ENCODE measurements around the gene PPP4R4. TPM values are rescaled to one million over a fixed set of nuclear protein-coding genes. Genes with fewer than 3 reads are reported as not detected.

PPP4R4 gene
- total and polyA plus RNA-seq, 5 experiments from 2014 or later = 0.07 to 1.5 (median 0.34) TPM; not detected in 1

DNA sequence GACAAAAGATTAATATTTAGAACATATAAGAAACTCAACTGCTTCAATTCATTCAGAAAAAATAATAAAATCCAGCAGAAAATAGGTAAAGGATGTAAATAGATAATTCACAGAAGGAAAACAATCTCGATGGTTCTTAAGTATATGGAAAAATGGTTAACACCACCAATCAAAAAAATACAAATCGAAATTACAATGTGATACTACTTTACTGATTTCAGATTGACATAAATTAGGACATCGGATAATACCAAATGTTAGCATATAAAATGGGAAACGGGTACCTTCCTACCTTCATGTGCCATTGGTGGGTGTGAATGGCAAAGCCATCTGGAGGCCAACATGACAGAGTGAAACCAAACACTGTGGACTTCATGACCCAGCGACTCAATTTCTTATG lies 1.6 kb upstream of the PPP4R4 start:
- ATAC-seq (no peak), DNase-seq (no peak)
- POLR2A ChIA-PET = no interaction called here
- Mint-ChIP-seq H3K27me3 (peaks cover 0 to 22% (median 0%) of the 10 kb centered on the region in 5 donors), H3K4me1 (peaks cover 10 to 21% (median 19%) of the 10 kb centered on the region in 4 donors), H3K9me3 (no peaks in the 10 kb centered on the region), H3K27ac (no peak overlapping the region), H3K36me3 (no peaks in the 10 kb centered on the region), H3K4me3 (peak overlapping the region in 9 of 10 donors; percentile 23 to 89 (median 84))

DNA sequence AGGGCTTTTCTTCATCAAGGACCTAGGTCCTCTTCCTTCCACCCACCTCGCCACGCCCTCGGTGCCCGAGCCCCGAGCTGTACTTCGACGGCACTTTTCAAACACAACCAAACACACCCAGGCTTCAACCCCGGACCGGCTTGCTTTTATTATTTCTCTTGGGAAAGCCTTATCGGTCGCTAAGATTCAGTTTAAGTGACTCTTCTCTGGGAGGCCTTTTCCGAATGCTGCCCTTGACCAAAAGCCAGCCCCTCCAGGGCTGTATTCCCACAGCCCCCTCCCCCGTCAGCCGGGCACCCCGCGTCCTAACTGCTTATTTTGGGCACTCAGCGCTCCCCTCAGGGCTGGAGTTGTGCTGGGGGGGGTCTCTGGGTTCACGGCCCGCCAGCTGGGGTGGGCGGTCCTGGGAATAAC lies 644 bp upstream of the PPP4R4 start:
- no peaks in the 10 kb centered on the region for H3K9me3 Mint-ChIP-seq
- peak in 1 of 2 donors; percentile 3 for ATAC-seq
- H3K4me3 Mint-ChIP-seq = peak overlapping the region; percentile 76 to 89 (median 85)
- POLR2A ChIA-PET = interaction anchor here (0.8 to 1.7 kb wide), 4 partner anchors 10 to 92 kb away, joined by 3 to 6 read pairs (median 3); partner anchors contain the start of genes DDX24 and IFI27L1
- H3K36me3 Mint-ChIP-seq = no peaks in the 10 kb centered on the region
- H3K4me1 Mint-ChIP-seq = peaks cover 10 to 21% (median 19%) of the 10 kb centered on the region in 4 donors
- peak overlapping the region in 7 of 10 donors; percentile 47 to 88 (median 71) for H3K27ac Mint-ChIP-seq
- H3K27me3 Mint-ChIP-seq = peaks cover 0 to 24% (median 0%) of the 10 kb centered on the region in 5 donors
- peak in 1 of 10 donors; percentile 12 for DNase-seq

GRCh38 chr14:94174604-94175010 lies 485 bp downstream of the PPP4R4 start:
- ATAC-seq (no peak), DNase-seq (no peak)
- H3K36me3 Mint-ChIP-seq = no peaks in the 10 kb centered on the region
- H3K4me3 Mint-ChIP-seq = peak overlapping the region; percentile 34 to 92 (median 78)
- peaks cover 0 to 28% (median 0%) of the 10 kb centered on the region in 5 donors for H3K27me3 Mint-ChIP-seq
- no peaks in the 10 kb centered on the region for H3K9me3 Mint-ChIP-seq
- peaks cover 10 to 21% (median 19%) of the 10 kb centered on the region in 4 donors for H3K4me1 Mint-ChIP-seq
- POLR2A ChIA-PET = interaction anchor here (0.8 to 1.7 kb wide), 5 partner anchors 17 to 148 kb away, joined by 3 to 6 read pairs (median 5); partner anchors contain the start of gene OTUB2
- peak overlapping the region in 2 of 10 donors; percentile 52 to 72 for H3K27ac Mint-ChIP-seq

GRCh38 chr14:94175011-94175745 lies 1.1 kb downstream of the PPP4R4 start:
- H3K27ac Mint-ChIP-seq = peak overlapping the region in 8 of 10 donors; percentile 26 to 89 (median 38)
- no peak for ATAC-seq
- DNase-seq = peak in 3 of 10 donors; percentile 7 to 15 (median 12)
- POLR2A ChIA-PET = interaction anchor here (0.8 to 1.7 kb wide), 5 partner anchors 17 to 149 kb away, joined by 3 to 6 read pairs (median 5); partner anchors contain the start of gene OTUB2
- H3K36me3 Mint-ChIP-seq = no peaks in the 10 kb centered on the region
- H3K4me1 Mint-ChIP-seq = peaks cover 10 to 21% (median 19%) of the 10 kb centered on the region in 4 donors
- peaks cover 0 to 28% (median 0%) of the 10 kb centered on the region in 5 donors for H3K27me3 Mint-ChIP-seq
- H3K9me3 Mint-ChIP-seq = no peaks in the 10 kb centered on the region
- peak overlapping the region; percentile 76 to 92 (median 80) for H3K4me3 Mint-ChIP-seq

GRCh38 chr14:94175747-94176146 lies 1.6 kb downstream of the PPP4R4 start:
- Mint-ChIP-seq H3K27ac (peak overlapping the region in 5 of 10 donors; percentile 3 to 76 (median 38)), H3K9me3 (no peaks in the 10 kb centered on the region), H3K27me3 (peaks cover 0 to 30% (median 0%) of the 10 kb centered on the region in 5 donors), H3K4me1 (peaks cover 12 to 24% (median 22%) of the 10 kb centered on the region in 4 donors), H3K36me3 (no peaks in the 10 kb centered on the region), H3K4me3 (peak overlapping the region; percentile 20 to 92 (median 80))
- POLR2A ChIA-PET = interaction anchor here (1.3 to 1.5 kb wide), 2 partner anchors 18 to 44 kb away, joined by 5 to 6 read pairs; no protein-coding TSS in a partner anchor
- DNase-seq = no peak
- no peak for ATAC-seq

- no peak for ATAC-seq
- no peaks in the 10 kb centered on the region for H3K9me3 Mint-ChIP-seq
- H3K27me3 Mint-ChIP-seq = peaks cover 0 to 30% (median 2%) of the 10 kb centered on the region in 5 donors
- no peak for DNase-seq
- H3K4me1 Mint-ChIP-seq = peaks cover 14 to 28% (median 25%) of the 10 kb centered on the region in 4 donors
- no peak overlapping the region for H3K4me3 Mint-ChIP-seq
- no peak overlapping the region for H3K27ac Mint-ChIP-seq
- no peaks in the 10 kb centered on the region for H3K36me3 Mint-ChIP-seq
- POLR2A ChIA-PET = no interaction called here
These were observed 2.7 kb downstream of the PPP4R4 start for GRCh38 chr14:94176808-94177207.

DNA sequence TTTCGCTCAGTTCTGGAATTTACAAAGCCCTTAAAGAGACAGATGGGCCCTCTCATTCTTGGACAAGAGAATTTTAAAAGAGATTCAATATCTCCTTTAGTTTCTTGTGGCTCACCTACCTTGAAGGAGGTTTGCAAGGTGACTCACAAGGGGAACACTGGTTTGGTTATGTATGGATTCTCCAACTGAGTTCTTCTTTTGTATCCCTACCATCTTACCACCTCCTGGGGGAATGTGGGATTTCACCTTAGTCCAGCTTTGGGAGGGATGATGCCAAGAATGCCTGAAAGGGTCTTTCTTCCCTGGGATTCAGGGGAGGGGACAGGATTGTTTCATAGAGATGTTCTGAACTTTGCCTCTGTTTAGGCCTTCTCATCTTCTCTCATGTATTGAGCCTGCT lies 3.7 kb downstream of the PPP4R4 start:
- no peak overlapping the region for H3K27ac Mint-ChIP-seq
- peaks cover 0 to 30% (median 2%) of the 10 kb centered on the region in 5 donors for H3K27me3 Mint-ChIP-seq
- no peak overlapping the region for H3K4me3 Mint-ChIP-seq

DNA sequence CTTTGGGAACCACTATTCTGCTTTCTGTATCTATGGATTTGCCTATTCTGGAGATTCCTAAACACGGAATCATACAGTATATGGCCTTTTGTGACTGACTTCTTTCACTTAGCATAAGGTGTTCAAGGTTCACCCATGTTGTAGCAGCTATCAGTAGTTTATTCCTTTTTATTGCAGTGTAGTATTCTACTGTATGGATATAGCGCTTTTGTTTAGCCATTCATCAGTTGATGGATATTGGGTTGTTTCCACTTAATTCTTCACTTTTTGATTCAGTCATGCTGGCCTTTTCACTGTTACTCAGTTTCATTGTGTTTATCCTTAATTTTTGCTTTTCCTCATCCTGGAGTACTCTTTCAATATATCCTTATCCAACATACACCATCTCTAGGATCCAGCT lies 5.1 kb downstream of the PPP4R4 start:
- Mint-ChIP-seq H3K36me3 (no peaks in the 10 kb centered on the region), H3K4me1 (peaks cover 12 to 27% (median 19%) of the 10 kb centered on the region in 4 donors), H3K27me3 (peaks cover 0 to 28% (median 2%) of the 10 kb centered on the region in 5 donors), H3K4me3 (no peak overlapping the region), H3K27ac (no peak overlapping the region), H3K9me3 (no peaks in the 10 kb centered on the region)
- POLR2A ChIA-PET = no interaction called here
- no peak for DNase-seq
- no peak for ATAC-seq

More for the DNA sequence above, 3.7 kb downstream of the PPP4R4 start:
- POLR2A ChIA-PET = no interaction called here
- Mint-ChIP-seq H3K9me3 (no peaks in the 10 kb centered on the region), H3K4me1 (peaks cover 14 to 28% (median 25%) of the 10 kb centered on the region in 4 donors), H3K36me3 (no peaks in the 10 kb centered on the region)
- ATAC-seq (no peak), DNase-seq (no peak)

GRCh38 chr14:94180655-94181271 lies 6.6 kb downstream of the PPP4R4 start:
- POLR2A ChIA-PET = interaction anchor here (0.6 to 1.4 kb wide), 4 partner anchors 42 to 144 kb away, joined by 3 to 9 read pairs (median 6); no protein-coding TSS in a partner anchor
- peaks cover 5 to 16% (median 10%) of the 10 kb centered on the region in 4 donors for H3K4me1 Mint-ChIP-seq

DNA sequence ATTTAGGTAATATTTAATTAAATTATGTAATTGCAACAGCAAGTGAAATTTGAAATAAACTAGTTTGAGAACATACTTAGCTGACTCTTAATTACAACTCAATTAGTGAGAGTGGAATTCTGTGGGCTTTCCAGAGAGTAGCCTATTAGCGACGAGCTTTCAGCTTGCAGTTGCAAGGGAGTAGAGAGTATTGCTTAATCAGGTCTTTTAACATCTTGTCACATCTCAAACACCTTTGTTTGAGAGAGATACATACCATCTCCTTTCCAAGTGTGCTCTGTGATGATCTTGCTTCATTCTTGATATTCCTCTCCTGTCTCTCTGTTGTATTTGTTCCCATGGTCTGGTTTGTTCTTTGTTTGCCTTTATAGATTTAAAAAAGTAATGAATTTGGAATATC lies 7.7 kb downstream of the PPP4R4 start:
- DNase-seq = no peak
- Mint-ChIP-seq H3K4me3 (no peak overlapping the region), H3K9me3 (no peaks in the 10 kb centered on the region), H3K27ac (no peak overlapping the region), H3K27me3 (peaks cover 0 to 18% (median 2%) of the 10 kb centered on the region in 5 donors), H3K4me1 (peaks cover 3 to 11% (median 5%) of the 10 kb centered on the region in 4 donors), H3K36me3 (no peaks in the 10 kb centered on the region)
- POLR2A ChIA-PET = no interaction called here
- no peak for ATAC-seq

More at GRCh38 chr14:94180655-94181271, 6.6 kb downstream of the PPP4R4 start:
- ATAC-seq = peak; percentile 86 to 87
- no peaks in the 10 kb centered on the region for H3K36me3 Mint-ChIP-seq
- H3K9me3 Mint-ChIP-seq = no peaks in the 10 kb centered on the region
- peak in 6 of 10 donors; percentile 16 to 79 (median 67) for DNase-seq
- peak overlapping the region in 9 of 10 donors; percentile 0 to 70 (median 41) for H3K4me3 Mint-ChIP-seq
- H3K27ac Mint-ChIP-seq = peak overlapping the region in 8 of 10 donors; percentile 1 to 83 (median 24)
- peaks cover 0 to 23% (median 1%) of the 10 kb centered on the region in 5 donors for H3K27me3 Mint-ChIP-seq

DNA sequence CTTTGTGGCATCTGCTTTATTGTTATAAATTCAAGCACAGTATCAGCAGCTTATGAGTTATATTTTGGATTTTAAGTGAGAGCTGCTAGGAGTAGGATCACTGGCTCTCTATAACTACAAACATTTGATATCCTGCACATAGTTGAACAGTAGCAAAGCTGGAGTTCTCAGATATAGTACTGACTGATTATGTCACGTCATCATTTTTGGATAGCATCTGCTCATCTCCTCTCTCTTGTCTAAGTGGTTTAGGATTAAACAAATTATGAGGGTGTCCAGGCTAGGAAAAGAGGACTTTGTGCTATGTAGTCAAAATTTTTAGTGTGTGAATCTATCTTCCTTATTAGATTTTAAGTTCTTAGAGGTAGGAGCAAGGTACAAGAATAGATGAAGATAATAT lies 18.4 kb downstream of the PPP4R4 start:
- no peak for ATAC-seq
- no peak overlapping the region for H3K4me3 Mint-ChIP-seq
- peaks cover 0 to 22% (median 11%) of the 10 kb centered on the region in 9 donors for H3K9me3 Mint-ChIP-seq
- no peak for DNase-seq
- H3K27ac Mint-ChIP-seq = no peak overlapping the region
- H3K4me1 Mint-ChIP-seq = no peaks in the 10 kb centered on the region
- H3K36me3 Mint-ChIP-seq = peaks cover 0 to 18% (median 6%) of the 10 kb centered on the region in 3 donors
- H3K27me3 Mint-ChIP-seq = peaks cover 16 to 47% (median 27%) of the 10 kb centered on the region in 5 donors
- POLR2A ChIA-PET = no interaction called here

GRCh38 chr14:94193776-94194175 lies 19.7 kb downstream of the PPP4R4 start:
- Mint-ChIP-seq H3K36me3 (peaks cover 0 to 23% (median 6%) of the 10 kb centered on the region in 3 donors), H3K27me3 (peaks cover 11 to 43% (median 23%) of the 10 kb centered on the region in 5 donors), H3K4me3 (no peak overlapping the region), H3K9me3 (peaks cover 0 to 25% (median 11%) of the 10 kb centered on the region in 9 donors), H3K4me1 (no peaks in the 10 kb centered on the region), H3K27ac (no peak overlapping the region)
- ATAC-seq (no peak), DNase-seq (no peak)
- POLR2A ChIA-PET = no interaction called here
